TTC549 (cell line): ENCODE data around the gene HMGN1.

ENCODE experiments used
- FAIRE-seq: peaks from 2 replicates; lab custom pipeline; 2012; peaks lifted over from hg19 to GRCh38; lab: Jason Lieb, UNC

The HMGN1 gene

GRCh38 chr21:39296891-39297290 lies 52.0 kb downstream of the HMGN1 start:
- FAIRE-seq: no peak
